Panc1 (cell line): ENCODE results near the gene KCNH1. TPM values are rescaled to one million over a fixed set of nuclear protein-coding genes. Genes with fewer than 3 reads are reported as not detected.

Source experiments
- ATAC-seq: fragments of 200-7000 bp; cut with Tn5 transposase; 2 replicates; pipeline ENCODE4 v1.9.1; 2020; ENCODE audit warnings: mild to moderate bottlenecking, moderate library complexity
- BruUV-seq: library from RNA; stranded (reverse); fragments of 400-500 nt; replicated peaks from 2 replicates; lab custom pipeline; 2021; lab: Mats Ljungman, UMichigan
- CTCF ChIA-PET: fragments of 300-600 bp; sonication (Branson Sonifier 250); formaldehyde crosslinking; loops from one replicate; lab custom pipeline; 2022; ENCODE audit warnings: antibody characterized with exemption; lab: Charles Lee
- POLR2A ChIA-PET: fragments of 300-600 bp; sonication (Branson Sonifier 250); formaldehyde crosslinking; loops from one replicate; lab custom pipeline; 2022; ENCODE audit warnings: antibody characterized with exemption; lab: Charles Lee
- DNase-seq: peaks from one replicate; pipeline ENCODE4 v3.0.0-alpha.2; 2010; ENCODE audit warnings: low read depth, low spot score
- H3K27ac ChIP-seq: 2 replicates; pipeline ENCODE4 v1.5.1; 2011; ENCODE audit warnings: mild to moderate bottlenecking, low read length, inconsistent platforms
- H3K27me3 ChIP-seq: fragments of 200-500 bp; sonication (Bioruptor generic); 2 replicates; pipeline ENCODE4 v1.6.0; 2014; ENCODE audit warnings: low read length, inconsistent platforms; ENCODE audit not compliant: control insufficient read depth, insufficient read depth
- H3K36me3 ChIP-seq: fragments of 200-500 bp; sonication (Bioruptor generic); 2 replicates; pipeline ENCODE4 v1.5.1; 2014; ENCODE audit warnings: inconsistent platforms, mild to moderate bottlenecking, low read length, moderate library complexity; ENCODE audit not compliant: control insufficient read depth, insufficient read depth
- H3K4me1 ChIP-seq: 2 replicates; pipeline ENCODE4 v1.5.1; 2011; ENCODE audit warnings: inconsistent platforms, mild to moderate bottlenecking, low read length, moderate library complexity; ENCODE audit not compliant: control insufficient read depth, insufficient read depth
- H3K4me3 ChIP-seq, 2 experiments: 2 replicates each; pipeline ENCODE4 v1.5.1; 2011 to 2012; ENCODE audit warnings: low read depth in 2 of 2, low read length in 2 of 2, mild to moderate bottlenecking in 2 of 2, inconsistent platforms in 1 of 2, moderate library complexity in 1 of 2
- H3K9me3 ChIP-seq: fragments of 200-500 bp; sonication (Bioruptor generic); 2 replicates; pipeline ENCODE4 v1.5.1; 2014; ENCODE audit warnings: low read depth, mild to moderate bottlenecking, inconsistent platforms, low read length, moderate library complexity; ENCODE audit not compliant: control insufficient read depth, insufficient read depth
- POLR2AphosphoS5 ChIP-seq: IDR thresholded peaks from 2 replicates; pipeline ENCODE4 v1.6.1; 2012; ENCODE audit warnings: mild to moderate bottlenecking, low read depth, low read length, moderate library complexity
- SIN3A ChIP-seq: IDR thresholded peaks from 2 replicates; pipeline ENCODE4 v1.6.1; 2012; ENCODE audit warnings: low read depth, mild to moderate bottlenecking, low read length, moderate library complexity, borderline replicate concordance; ENCODE audit not compliant: insufficient read depth
- TCF7L2 ChIP-seq: IDR thresholded peaks from 2 replicates; pipeline ENCODE4 v1.6.1; 2011; ENCODE audit warnings: mild to moderate bottlenecking, low read depth, low read length, inconsistent platforms
- in situ Hi-C: cut with HindIII; loops from 2 replicates; pipeline ENCODE4 v1.10.0; 2016; ENCODE audit warnings: low sequenced_read_pairs, low pct_unique_long_range_greater_than_20kb
- intact Hi-C: fragments of 100-400 bp; cut with micrococcal nuclease; formaldehyde crosslinking; loops from one replicate; pipeline ENCODE4 v1.10.0; 2022; ENCODE audit not compliant: unreplicated experiment
- total RNA-seq: library from RNA; stranded (reverse); gene quantifications from one replicate; pipeline ENCODE4 v1.2.1, GENCODE V29; 2021; ENCODE audit not compliant: unreplicated experiment
- TF ChIP-seq, protein P1 (sequence below): fragments of 450-650 bp; IDR thresholded peaks from 2 replicates; pipeline ENCODE4 v1.5.1; 2017; ENCODE audit warnings: mild to moderate bottlenecking
- TF ChIP-seq, protein P2 (sequence below), 2 experiments: IDR thresholded peaks; 2 replicates each; pipeline ENCODE4 v1.6.1; 2011 to 2012; ENCODE audit warnings: low read depth in 2 of 2, control low read depth in 1 of 2, low read length in 1 of 2, mild to moderate bottlenecking in 1 of 2, moderate library complexity in 1 of 2; ENCODE audit not compliant: insufficient read depth in 1 of 2

KCNH1 gene
- total RNA-seq, 1 experiment from 2014 or later: not detected

DNA sequence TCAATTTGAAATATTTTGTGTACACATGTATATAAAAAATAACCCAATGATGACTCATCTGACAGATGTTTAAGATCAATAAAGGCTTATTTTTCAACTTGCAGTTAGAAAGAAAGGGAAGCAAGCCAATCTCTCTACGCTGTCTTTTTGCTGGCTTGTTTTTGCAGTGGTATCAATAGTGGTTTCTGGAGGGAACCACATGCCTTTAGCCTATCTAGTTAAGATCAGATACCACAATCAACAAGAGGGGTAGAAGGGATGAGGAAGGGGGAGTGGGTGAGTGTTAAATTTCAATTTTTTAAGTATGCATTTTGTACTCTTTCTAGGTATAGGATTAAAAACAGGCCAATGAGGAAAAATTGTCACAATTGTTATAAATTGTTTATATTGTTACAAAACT is 276.2 kb downstream of the KCNH1 start:
- no peak for DNase-seq
- H3K36me3 ChIP-seq: no peaks in the 10 kb centered on the region
- POLR2A ChIA-PET: no interaction called here
- ATAC-seq: no peak
- no TSS peak for BruUV-seq
- CTCF ChIA-PET: no interaction called here
- in situ Hi-C loops: no loop called here
- H3K4me3 ChIP-seq: no peak overlapping the region
- H3K27ac ChIP-seq: no peak overlapping the region
- intact Hi-C loops: no loop called here
- TF ChIP-seq TCF7L2: no peak
- TF ChIP-seq, protein P1, sequence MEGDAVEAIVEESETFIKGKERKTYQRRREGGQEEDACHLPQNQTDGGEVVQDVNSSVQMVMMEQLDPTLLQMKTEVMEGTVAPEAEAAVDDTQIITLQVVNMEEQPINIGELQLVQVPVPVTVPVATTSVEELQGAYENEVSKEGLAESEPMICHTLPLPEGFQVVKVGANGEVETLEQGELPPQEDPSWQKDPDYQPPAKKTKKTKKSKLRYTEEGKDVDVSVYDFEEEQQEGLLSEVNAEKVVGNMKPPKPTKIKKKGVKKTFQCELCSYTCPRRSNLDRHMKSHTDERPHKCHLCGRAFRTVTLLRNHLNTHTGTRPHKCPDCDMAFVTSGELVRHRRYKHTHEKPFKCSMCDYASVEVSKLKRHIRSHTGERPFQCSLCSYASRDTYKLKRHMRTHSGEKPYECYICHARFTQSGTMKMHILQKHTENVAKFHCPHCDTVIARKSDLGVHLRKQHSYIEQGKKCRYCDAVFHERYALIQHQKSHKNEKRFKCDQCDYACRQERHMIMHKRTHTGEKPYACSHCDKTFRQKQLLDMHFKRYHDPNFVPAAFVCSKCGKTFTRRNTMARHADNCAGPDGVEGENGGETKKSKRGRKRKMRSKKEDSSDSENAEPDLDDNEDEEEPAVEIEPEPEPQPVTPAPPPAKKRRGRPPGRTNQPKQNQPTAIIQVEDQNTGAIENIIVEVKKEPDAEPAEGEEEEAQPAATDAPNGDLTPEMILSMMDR: no peak
- TF ChIP-seq SIN3A: no peak
- TF ChIP-seq, protein P2, sequence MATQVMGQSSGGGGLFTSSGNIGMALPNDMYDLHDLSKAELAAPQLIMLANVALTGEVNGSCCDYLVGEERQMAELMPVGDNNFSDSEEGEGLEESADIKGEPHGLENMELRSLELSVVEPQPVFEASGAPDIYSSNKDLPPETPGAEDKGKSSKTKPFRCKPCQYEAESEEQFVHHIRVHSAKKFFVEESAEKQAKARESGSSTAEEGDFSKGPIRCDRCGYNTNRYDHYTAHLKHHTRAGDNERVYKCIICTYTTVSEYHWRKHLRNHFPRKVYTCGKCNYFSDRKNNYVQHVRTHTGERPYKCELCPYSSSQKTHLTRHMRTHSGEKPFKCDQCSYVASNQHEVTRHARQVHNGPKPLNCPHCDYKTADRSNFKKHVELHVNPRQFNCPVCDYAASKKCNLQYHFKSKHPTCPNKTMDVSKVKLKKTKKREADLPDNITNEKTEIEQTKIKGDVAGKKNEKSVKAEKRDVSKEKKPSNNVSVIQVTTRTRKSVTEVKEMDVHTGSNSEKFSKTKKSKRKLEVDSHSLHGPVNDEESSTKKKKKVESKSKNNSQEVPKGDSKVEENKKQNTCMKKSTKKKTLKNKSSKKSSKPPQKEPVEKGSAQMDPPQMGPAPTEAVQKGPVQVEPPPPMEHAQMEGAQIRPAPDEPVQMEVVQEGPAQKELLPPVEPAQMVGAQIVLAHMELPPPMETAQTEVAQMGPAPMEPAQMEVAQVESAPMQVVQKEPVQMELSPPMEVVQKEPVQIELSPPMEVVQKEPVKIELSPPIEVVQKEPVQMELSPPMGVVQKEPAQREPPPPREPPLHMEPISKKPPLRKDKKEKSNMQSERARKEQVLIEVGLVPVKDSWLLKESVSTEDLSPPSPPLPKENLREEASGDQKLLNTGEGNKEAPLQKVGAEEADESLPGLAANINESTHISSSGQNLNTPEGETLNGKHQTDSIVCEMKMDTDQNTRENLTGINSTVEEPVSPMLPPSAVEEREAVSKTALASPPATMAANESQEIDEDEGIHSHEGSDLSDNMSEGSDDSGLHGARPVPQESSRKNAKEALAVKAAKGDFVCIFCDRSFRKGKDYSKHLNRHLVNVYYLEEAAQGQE (IDR thresholded peaks at IDR 0.05; ENCODE audit: insufficient read depth in 1 of 2, low read depth in 2 of 2, low read length in 1 of 2): no peak
- TF ChIP-seq POLR2AphosphoS5: no peak
- H3K9me3 ChIP-seq: no peaks in the 10 kb centered on the region
- H3K27me3 ChIP-seq: no peaks in the 10 kb centered on the region
- no peaks in the 10 kb centered on the region for H3K4me1 ChIP-seq

DNA sequence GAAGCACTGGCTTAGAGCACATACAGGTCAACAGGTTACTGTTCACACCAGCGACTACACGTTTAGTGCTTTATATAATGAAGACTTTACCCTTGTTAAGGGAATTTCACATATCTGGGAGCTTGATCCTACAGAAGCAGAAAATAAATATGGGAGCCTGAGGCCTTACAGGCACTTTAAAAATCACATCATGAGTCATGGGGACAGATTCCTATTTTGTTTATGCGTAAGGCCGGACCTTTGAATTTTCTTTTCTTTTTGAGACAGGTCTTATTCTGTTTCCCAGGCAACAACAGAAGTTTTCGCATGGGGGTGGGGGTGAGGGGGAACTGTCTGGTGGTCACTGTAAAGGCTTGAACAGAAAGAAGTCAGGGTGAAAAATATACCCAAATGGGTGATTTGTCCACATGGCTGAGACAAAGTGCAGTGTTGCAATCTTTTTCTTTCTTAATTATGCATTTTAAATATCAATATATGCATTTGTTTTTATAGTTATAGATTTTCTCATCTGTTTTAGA is 276.7 kb downstream of the KCNH1 start:
- no peaks in the 10 kb centered on the region for H3K27me3 ChIP-seq
- no peaks in the 10 kb centered on the region for H3K9me3 ChIP-seq
- H3K4me1 ChIP-seq: no peaks in the 10 kb centered on the region
- no peak overlapping the region for H3K27ac ChIP-seq
- ATAC-seq: no peak
- in situ Hi-C loops: no loop called here
- no TSS peak for BruUV-seq
- intact Hi-C loops: no loop called here
- no peak overlapping the region for H3K4me3 ChIP-seq
- TF ChIP-seq POLR2AphosphoS5 (no peak), SIN3A (no peak), TCF7L2 (no peak)
- TF ChIP-seq, protein P1: no peak
- TF ChIP-seq, protein P2 (IDR thresholded peaks at IDR 0.05; ENCODE audit: insufficient read depth in 1 of 2, low read depth in 2 of 2, low read length in 1 of 2): no peak
- POLR2A ChIA-PET: no interaction called here
- H3K36me3 ChIP-seq: no peaks in the 10 kb centered on the region
- DNase-seq: no peak
- CTCF ChIA-PET: no interaction called here
